Adrenal gland (tissue), 12 donors: ENCODE measurements around the gene ZNF609. TPM values are rescaled to one million over a fixed set of nuclear protein-coding genes. Genes with fewer than 3 reads are reported as not detected.

Experiments used
- DNase-seq, 7 donors: peaks; one replicate each; pipeline ENCODE4 v3.0.0-alpha.2; 2019 to 2020
- H3K27ac ChIP-seq, 5 donors: fragments of 200-600 bp; sonication (generic) in 4 of 5; 1 replicate in 3 of 5; 2 replicates in 2 of 5; pipeline versions ENCODE4 v1.5.1 to v1.8.0; 2016 to 2020; ENCODE audit warnings: mild to moderate bottlenecking in 1 of 5
- H3K27me3 ChIP-seq: fragments of 200-600 bp; 2 replicates; pipeline ENCODE4 v1.8.0; 2021
- H3K36me3 ChIP-seq, 2 donors: fragments of 200-600 bp; replicated peaks in 1 of 2; 1 replicate in 1 of 2; 2 replicates in 1 of 2; pipeline versions ENCODE4 v1.5.1 to v1.8.0; 2018 to 2022
- H3K4me1 ChIP-seq, 2 donors: fragments of 200-600 bp; replicated peaks in 1 of 2; 1 replicate in 1 of 2; 2 replicates in 1 of 2; pipeline versions ENCODE4 v1.5.1 to v1.8.0; 2018 to 2021
- H3K4me3 ChIP-seq, 4 donors: fragments of 200-600 bp; sonication (generic) in 3 of 4; one replicate each; pipeline ENCODE4 v1.5.1; 2016 to 2018
- H3K9me3 ChIP-seq, 3 donors: fragments of 200-600 bp; sonication (generic) in 1 of 3; replicated peaks in 1 of 3; 1 replicate in 2 of 3; 2 replicates in 1 of 3; pipeline versions ENCODE4 v1.5.1 to v1.8.0; 2016 to 2021
- POLR2A ChIP-seq, 2 donors: fragments of 450-650 bp; IDR thresholded peaks; one replicate each; pipeline ENCODE4 v1.6.1; 2017; ENCODE audit warnings: antibody characterized with exemption in 2 of 2, mild to moderate bottlenecking in 2 of 2, moderate library complexity in 1 of 2
- whole genome bisulfite sequencing, 4 donors: extraction: QIAGEN DNeasy Blood & Tissue Kit in 2 of 4; methylation state at CpG; one replicate each; pipeline versions ENCODE4 v1.1.5 to v1.1.7; 2013 to 2017; 5-methylcytosine and 5-hydroxymethylcytosine counted together
- intact Hi-C, 2 donors: fragments of 100-400 bp; cut with DNase I; formaldehyde crosslinking; loops; one replicate each; pipeline versions ENCODE4 v1.14.1 to v1.15.0; 2022 to 2023
- polyA plus RNA-seq, 3 donors: library from polyadenylated mRNA; stranded (reverse); fragments of 200-250 nt in 2 of 3; fragments of 350-450 nt in 1 of 3; fragmentation: Illumina TruSeq in 1 of 3; extraction: RNeasy Lipid Tissue Mini Kit (QIAGEN cat#74804) in 1 of 3; gene quantifications; one replicate each; pipeline ENCODE4 v1.2.3, GENCODE V29; 2013 to 2014
- total RNA-seq, 9 donors: library from RNA; depleted of rRNA in 4 of 9; stranded (reverse); fragments of >200 nt in 4 of 9; fragments of 120-200 nt in 1 of 9; fragmentation: NEBNext Ultra II Directional in 1 of 9; extraction: Animal tissue kit (Norgen Biotek cat#: 25700) in 1 of 9; gene quantifications; one replicate each; pipeline versions ENCODE4 v1.1.0 to v1.2.4, GENCODE V29; 2013 to 2023
- TF ChIP-seq, protein P1 (sequence below), 6 experiments: fragments of 450-650 bp in 4 of 6; fragments of 200-600 bp in 2 of 6; sonication (generic) in 1 of 6; IDR thresholded peaks; 1 replicate in 5 of 6; 2 replicates in 1 of 6; pipeline versions ENCODE4 v1.5.1 to v1.8.0; 2016 to 2021; ENCODE audit warnings: antibody characterized with exemption in 6 of 6, mild to moderate bottlenecking in 2 of 6, moderate library complexity in 1 of 6
- donor health status: healthy with polysubstance abuse.
- donor health status: Bipolar disorder and iron deficiency.
- donor health status: DM: yes; HTN: yes; CAD: no.
- donor health status: DM: no; HTN: no; CAD: no.
- donor health status: DM: no; HTN: no; CAD: no.
- donor health status: DM: yes; HTN: yes; CAD: no.

ZNF609 gene
- total and polyA plus RNA-seq, 12 donors: 4.4 to 35.5 (median 25.4) TPM

DNA sequence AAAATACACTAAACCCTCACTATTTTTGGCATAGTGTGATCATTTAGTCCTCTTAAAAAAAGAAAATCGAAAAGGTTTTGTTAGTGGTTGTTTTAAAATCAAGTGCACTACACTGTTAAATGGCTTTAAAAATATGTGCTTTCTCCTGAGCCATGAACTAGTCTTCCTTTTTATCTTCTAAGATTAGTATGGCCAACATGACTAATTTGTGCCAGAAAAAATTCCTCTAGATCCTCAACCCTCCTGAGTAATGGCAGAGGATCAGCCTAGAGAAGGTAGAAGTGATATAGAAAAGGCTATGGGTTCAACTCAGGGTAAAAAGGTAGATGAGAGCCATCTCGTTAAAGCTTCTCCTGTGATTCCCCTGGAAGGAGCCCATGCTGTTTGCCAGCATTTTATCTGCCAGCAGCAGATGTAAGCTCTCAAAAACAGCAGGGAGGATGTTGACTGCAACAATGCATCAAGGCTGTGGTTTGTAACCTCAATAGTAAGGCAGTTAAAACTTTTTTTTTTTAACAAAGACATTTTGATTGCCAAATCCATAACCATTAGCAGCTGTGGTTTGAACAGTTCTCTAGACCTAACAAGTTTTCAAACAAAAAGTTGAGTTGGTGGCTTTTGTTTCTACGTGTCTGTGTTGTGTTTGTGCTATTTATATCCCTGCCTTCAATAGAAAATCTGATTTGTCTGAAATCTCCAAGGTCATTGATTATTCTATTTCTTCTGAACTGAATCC lies 30.2 kb upstream of the ZNF609 start:
- Histone ChIP-seq H3K4me3 (no peak overlapping the region), H3K27me3 (no peaks in the 10 kb centered on the region), H3K4me1 (peaks cover 13 to 18% of the 10 kb centered on the region in 2 donors), H3K36me3 (peaks cover 0 to 17% of the 10 kb centered on the region in 2 donors), H3K9me3 (no peaks in the 10 kb centered on the region), H3K27ac (peak overlapping the region in 4 of 5 donors; percentile 38 to 56 (median 48))
- TF ChIP-seq, protein P1, sequence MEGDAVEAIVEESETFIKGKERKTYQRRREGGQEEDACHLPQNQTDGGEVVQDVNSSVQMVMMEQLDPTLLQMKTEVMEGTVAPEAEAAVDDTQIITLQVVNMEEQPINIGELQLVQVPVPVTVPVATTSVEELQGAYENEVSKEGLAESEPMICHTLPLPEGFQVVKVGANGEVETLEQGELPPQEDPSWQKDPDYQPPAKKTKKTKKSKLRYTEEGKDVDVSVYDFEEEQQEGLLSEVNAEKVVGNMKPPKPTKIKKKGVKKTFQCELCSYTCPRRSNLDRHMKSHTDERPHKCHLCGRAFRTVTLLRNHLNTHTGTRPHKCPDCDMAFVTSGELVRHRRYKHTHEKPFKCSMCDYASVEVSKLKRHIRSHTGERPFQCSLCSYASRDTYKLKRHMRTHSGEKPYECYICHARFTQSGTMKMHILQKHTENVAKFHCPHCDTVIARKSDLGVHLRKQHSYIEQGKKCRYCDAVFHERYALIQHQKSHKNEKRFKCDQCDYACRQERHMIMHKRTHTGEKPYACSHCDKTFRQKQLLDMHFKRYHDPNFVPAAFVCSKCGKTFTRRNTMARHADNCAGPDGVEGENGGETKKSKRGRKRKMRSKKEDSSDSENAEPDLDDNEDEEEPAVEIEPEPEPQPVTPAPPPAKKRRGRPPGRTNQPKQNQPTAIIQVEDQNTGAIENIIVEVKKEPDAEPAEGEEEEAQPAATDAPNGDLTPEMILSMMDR (IDR thresholded peaks at IDR 0.05): no peak
- no peak for TF ChIP-seq POLR2A (IDR thresholded peaks at IDR 0.05)
- intact Hi-C loops: loop anchor here in 1 of 2 donors (5.0 kb wide), 1 partner anchor 252 kb away; no protein-coding TSS in a partner anchor
- 14 to 18% (median 16%) methylated on average over 3 of the region's 3 CpGs for WGBS, 4 donors
- peak in 5 of 7 donors; percentile 11 to 60 (median 30) for DNase-seq

DNA sequence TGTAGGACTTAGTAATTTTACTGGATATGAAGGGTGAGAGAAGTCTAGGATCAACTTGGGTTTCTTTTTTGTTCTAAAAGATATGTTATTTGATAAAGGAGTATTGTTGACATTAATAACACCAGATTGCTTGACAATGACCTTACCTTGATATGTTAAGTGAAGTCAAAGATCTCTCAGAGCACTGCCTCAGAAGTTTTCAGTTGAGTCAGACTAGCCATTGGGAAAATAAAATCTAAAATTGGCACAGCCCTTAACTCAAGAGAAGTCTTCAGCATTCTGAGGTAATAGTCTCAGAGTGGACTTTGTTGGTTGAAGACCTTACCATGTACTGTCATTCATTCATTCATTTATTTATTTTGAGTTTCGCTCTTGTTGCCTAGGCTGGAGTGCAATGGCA lies 22.4 kb upstream of the ZNF609 start:
- no peak overlapping the region for H3K4me3 ChIP-seq
- DNase-seq: no peak
- no peaks in the 10 kb centered on the region for H3K9me3 ChIP-seq
- H3K4me1 ChIP-seq: no peaks in the 10 kb centered on the region
- no peaks in the 10 kb centered on the region for H3K27me3 ChIP-seq
- 94 to 100% (median 100%) methylated on average over 1 of the region's 1 CpG for WGBS, 4 donors
- H3K27ac ChIP-seq: no peak overlapping the region
- no peak for TF ChIP-seq POLR2A (IDR thresholded peaks at IDR 0.05)
- TF ChIP-seq, protein P1 (IDR thresholded peaks at IDR 0.05): no peak
- intact Hi-C loops: no loop called here
- no peaks in the 10 kb centered on the region for H3K36me3 ChIP-seq

DNA sequence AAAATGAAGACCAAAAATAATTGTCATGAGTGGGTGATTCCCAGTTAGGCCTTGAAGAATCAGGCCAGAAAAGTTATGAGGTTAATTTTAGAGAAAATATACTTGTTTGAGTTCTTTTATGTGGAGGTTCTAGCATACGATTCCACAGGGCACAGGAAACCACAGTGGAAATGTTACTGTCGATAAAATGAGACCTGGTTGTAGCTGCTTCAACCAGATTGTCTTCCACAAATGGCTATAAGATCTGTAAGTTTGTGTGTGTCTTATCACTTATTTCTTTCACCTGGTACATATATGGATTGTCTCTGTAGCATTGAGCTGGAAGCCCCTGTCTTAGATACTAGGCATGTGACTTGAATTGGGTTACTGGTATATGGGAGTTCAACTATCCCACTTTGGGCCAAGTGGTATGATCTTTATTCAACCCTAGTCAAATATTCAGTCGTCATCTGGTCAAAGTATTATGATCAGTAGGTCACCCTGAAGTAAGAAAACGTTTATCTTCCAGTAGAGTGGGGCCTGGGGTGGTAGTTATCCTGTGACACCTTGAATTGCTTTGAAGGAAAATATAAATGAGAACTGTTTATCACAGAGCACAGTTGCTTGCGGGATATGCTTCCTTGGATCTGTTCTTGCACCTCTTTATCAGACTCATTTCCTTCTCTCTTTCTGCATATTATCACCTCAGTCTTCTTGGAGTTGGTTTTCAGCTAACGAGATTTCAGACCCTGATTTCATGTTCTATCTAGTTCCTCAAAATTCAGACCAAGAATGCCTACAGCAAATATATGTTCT lies 21.5 kb upstream of the ZNF609 start:
- no peak for DNase-seq
- WGBS, 4 donors: 77 to 81% (median 78%) methylated on average over 6 of the region's 6 CpGs

DNA sequence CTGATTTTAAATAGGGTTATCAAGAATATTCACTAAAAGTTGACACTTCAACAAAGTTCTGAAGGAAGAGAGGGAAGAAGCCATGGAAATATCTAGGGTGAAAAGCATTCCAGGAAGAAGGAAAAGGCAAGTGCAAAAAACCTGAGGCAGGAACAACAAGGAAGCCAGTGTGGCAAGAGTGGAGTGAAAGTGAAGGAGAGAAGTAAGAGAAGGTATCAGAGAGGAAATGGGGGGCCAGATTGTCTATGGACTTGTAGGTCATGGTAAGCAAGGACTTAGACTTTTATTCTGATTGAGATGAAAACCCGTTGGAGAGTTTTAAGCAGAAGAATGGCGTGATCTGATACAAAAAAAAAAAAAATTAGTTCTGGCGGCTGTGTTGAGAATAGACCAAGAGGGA lies 18.5 kb upstream of the ZNF609 start:
- no peak for DNase-seq
- intact Hi-C loops: no loop called here
- no peak overlapping the region for H3K4me3 ChIP-seq
- no peaks in the 10 kb centered on the region for H3K27me3 ChIP-seq
- no peaks in the 10 kb centered on the region for H3K9me3 ChIP-seq
- 86 to 94% (median 92%) methylated on average over 3 of the region's 3 CpGs for WGBS, 4 donors
- peaks cover 12 to 20% of the 10 kb centered on the region in 2 donors for H3K4me1 ChIP-seq
- H3K27ac ChIP-seq: no peak overlapping the region
- peaks cover 0 to 5% of the 10 kb centered on the region in 2 donors for H3K36me3 ChIP-seq
- TF ChIP-seq, protein P1 (IDR thresholded peaks at IDR 0.05): no peak
- no peak for TF ChIP-seq POLR2A (IDR thresholded peaks at IDR 0.05)

More for the DNA sequence above, 21.5 kb upstream of the ZNF609 start:
- Histone ChIP-seq H3K4me1 (peaks cover 1 to 7% of the 10 kb centered on the region in 2 donors), H3K4me3 (no peak overlapping the region), H3K27ac (no peak overlapping the region), H3K9me3 (no peaks in the 10 kb centered on the region), H3K27me3 (no peaks in the 10 kb centered on the region), H3K36me3 (no peaks in the 10 kb centered on the region)
- intact Hi-C loops: no loop called here
- no peak for TF ChIP-seq POLR2A (IDR thresholded peaks at IDR 0.05)
